OCI-LY3 (cell line): Measurements from ENCODE around the gene JAZF1.

ENCODE experiments used
- H2AFZ ChIP-seq: fragments of 200-600, 300-600 bp; shearing (Covaris generic); 2 replicates; pipeline ENCODE4 v1.6.0; 2014; ENCODE audit warnings: antibody characterized with exemption, low read depth, low read length
- H3K27ac ChIP-seq: fragments of 200-600, 300-600 bp; sonication (generic); 2 replicates; pipeline ENCODE4 v1.5.1; 2014; ENCODE audit warnings: mild to moderate bottlenecking, low read length, moderate library complexity, mixed read lengths
- H3K27me3 ChIP-seq: fragments of 200-600, 300-600 bp; sonication (generic); 2 replicates; pipeline ENCODE4 v1.6.1; 2014; ENCODE audit warnings: low read depth, low read length, mixed read lengths
- H3K36me3 ChIP-seq: fragments of 200-600, 300-600 bp; sonication (generic); replicated peaks from 2 replicates; pipeline ENCODE3; 2014; ENCODE audit warnings: low read depth, low read length, mixed read lengths
- H3K4me1 ChIP-seq: fragments of 300-600, 200-600 bp; sonication (generic); 2 replicates; pipeline ENCODE4 v1.6.1; 2014; ENCODE audit warnings: low read length, mixed read lengths
- H3K4me2 ChIP-seq: fragments of 200-600, 300-600 bp; sonication (generic); 2 replicates; pipeline ENCODE4 v1.6.1; 2014; ENCODE audit warnings: low read length, mixed read lengths
- H3K4me3 ChIP-seq: fragments of 300-600, 200-600 bp; sonication (generic); 2 replicates; pipeline ENCODE4 v1.5.1; 2014; ENCODE audit warnings: antibody characterized with exemption, mild to moderate bottlenecking, low read length, moderate library complexity
- H3K79me2 ChIP-seq: fragments of 300-600, 200-600 bp; shearing (Covaris generic); 2 replicates; pipeline ENCODE4 v1.6.1; 2014; ENCODE audit warnings: mild to moderate bottlenecking, low read length, mixed read lengths
- H3K9ac ChIP-seq: fragments of 300-600, 200-600 bp; shearing (Covaris generic); 2 replicates; pipeline ENCODE4 v1.6.0; 2014; ENCODE audit warnings: mild to moderate bottlenecking, low read length, moderate library complexity
- H3K9me3 ChIP-seq: fragments of 200-600, 300-600 bp; shearing (Covaris generic); 2 replicates; pipeline ENCODE4 v1.6.1; 2014; ENCODE audit warnings: low read length, mixed read lengths; ENCODE audit not compliant: insufficient read depth
- H4K20me1 ChIP-seq: fragments of 200-600, 300-600 bp; sonication (generic); 2 replicates; pipeline ENCODE4 v1.6.1; 2016; ENCODE audit warnings: low read length, mixed read lengths; ENCODE audit not compliant: insufficient read depth
- EZH2phosphoT487 ChIP-seq: fragments of 200-600 bp; shearing (Covaris generic); IDR thresholded peaks from 2 replicates; pipeline ENCODE4 v1.6.1; 2018; ENCODE audit warnings: antibody characterized with exemption, mixed run types, low read depth
- TF ChIP-seq, protein P1 (sequence below): fragments of 200-600, 300-600 bp; sonication (generic); IDR thresholded peaks from 2 replicates; pipeline ENCODE4 v1.5.1; 2014; ENCODE audit warnings: antibody characterized with exemption, low read length, low read depth

JAZF1 gene

DNA sequence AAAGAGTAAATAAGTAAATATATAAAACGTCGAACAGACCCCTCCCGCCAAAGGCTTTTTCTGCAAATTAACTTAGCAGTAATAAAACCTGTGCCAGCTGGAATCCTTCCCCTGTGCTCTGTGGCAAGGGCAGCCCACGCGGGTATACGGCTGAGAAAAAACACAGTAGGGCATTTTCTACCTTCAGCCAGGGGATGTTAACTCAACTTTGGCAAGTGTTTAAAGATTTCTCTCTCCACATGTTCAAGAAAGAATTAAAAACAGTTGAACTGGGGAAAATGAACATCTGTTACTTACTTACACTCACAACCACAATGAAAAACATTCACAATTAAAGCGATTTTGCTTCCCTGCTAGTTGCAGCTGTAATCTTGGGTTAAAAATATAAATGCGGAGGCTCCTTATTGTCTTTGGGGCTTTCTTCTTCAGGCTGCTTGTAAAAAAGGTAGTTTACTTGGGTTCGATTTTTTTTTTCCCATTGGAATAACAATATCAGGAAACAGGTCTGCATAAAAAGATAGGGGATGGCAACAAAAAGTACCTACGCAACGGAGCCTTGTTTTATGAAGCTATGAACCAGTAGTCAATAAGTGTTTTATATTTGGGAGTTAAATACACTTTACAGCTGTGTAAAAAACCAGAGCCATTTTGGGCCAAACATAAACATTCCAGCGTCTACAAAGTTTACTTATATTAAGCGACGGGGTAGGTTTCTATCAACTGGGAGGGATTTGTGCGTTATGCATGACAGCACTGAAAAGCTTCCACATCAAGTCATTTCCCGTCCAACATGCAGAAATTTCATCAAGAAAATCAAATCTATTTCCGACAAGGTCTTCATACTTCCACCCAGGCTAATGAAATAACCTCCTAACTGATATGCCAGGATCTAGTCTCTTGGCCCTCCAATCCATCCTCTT is 308.0 kb downstream of the JAZF1 start:
- no peaks in the 10 kb centered on the region for H4K20me1 ChIP-seq
- no peak overlapping the region for H3K27ac ChIP-seq
- H3K4me2 ChIP-seq, result no peak overlapping the region
- no peaks in the 10 kb centered on the region for H3K27me3 ChIP-seq
- no peaks in the 10 kb centered on the region for H3K79me2 ChIP-seq
- H3K4me1 ChIP-seq, result no peaks in the 10 kb centered on the region
- no peak overlapping the region for H2AFZ ChIP-seq
- H3K36me3 ChIP-seq, result no peaks in the 10 kb centered on the region
- H3K4me3 ChIP-seq, result no peak overlapping the region
- no peak for TF ChIP-seq EZH2phosphoT487
- TF ChIP-seq, protein P1, sequence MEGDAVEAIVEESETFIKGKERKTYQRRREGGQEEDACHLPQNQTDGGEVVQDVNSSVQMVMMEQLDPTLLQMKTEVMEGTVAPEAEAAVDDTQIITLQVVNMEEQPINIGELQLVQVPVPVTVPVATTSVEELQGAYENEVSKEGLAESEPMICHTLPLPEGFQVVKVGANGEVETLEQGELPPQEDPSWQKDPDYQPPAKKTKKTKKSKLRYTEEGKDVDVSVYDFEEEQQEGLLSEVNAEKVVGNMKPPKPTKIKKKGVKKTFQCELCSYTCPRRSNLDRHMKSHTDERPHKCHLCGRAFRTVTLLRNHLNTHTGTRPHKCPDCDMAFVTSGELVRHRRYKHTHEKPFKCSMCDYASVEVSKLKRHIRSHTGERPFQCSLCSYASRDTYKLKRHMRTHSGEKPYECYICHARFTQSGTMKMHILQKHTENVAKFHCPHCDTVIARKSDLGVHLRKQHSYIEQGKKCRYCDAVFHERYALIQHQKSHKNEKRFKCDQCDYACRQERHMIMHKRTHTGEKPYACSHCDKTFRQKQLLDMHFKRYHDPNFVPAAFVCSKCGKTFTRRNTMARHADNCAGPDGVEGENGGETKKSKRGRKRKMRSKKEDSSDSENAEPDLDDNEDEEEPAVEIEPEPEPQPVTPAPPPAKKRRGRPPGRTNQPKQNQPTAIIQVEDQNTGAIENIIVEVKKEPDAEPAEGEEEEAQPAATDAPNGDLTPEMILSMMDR, result no peak
- H3K9ac ChIP-seq, result no peak overlapping the region
- no peaks in the 10 kb centered on the region for H3K9me3 ChIP-seq

DNA sequence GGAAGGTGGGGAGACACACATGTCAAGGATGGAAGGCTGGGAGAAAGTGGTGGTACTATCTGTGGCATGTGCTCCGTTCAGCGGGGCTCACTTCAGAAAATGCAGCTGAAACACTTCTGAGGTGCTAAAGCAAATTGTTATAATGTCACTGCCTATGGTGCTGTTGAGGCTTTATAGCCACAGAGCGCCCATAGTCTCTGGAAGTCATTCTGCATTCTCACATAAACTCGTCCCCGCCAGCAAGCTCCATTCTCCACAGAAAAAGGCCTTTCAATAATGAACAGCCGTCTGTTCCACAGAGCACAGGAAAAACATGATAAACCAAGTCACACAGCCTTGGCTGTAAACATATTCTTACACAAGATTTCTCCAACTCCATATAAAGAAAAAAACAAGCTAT is 308.7 kb downstream of the JAZF1 start:
- Histone ChIP-seq H3K4me2 (no peak overlapping the region), H3K4me1 (no peaks in the 10 kb centered on the region), H3K9me3 (no peaks in the 10 kb centered on the region), H3K27me3 (no peaks in the 10 kb centered on the region), H2AFZ (no peak overlapping the region), H3K36me3 (no peaks in the 10 kb centered on the region), H3K79me2 (no peaks in the 10 kb centered on the region), H3K9ac (no peak overlapping the region), H3K27ac (no peak overlapping the region), H4K20me1 (no peaks in the 10 kb centered on the region), H3K4me3 (no peak overlapping the region)
- no peak for TF ChIP-seq EZH2phosphoT487
- TF ChIP-seq, protein P1, result no peak

DNA sequence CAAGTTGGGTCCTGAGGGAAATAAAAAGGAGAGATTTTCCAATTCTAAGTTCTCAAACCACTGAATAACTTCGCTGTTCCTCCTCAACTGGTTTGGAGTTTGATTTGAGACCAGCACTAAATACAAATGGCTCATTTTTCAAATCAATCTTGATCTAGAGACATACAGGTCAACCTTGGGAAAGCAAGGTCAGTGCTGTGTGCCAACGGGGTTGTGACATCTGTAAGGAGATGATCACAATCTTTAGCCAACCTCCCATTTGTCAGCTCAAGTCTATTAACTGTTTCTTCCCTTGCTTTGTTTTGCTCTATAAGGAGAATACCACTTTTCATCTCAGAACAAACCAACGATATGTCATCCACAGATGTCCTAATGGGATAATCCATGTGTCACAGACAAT is 309.5 kb downstream of the JAZF1 start:
- Histone ChIP-seq H4K20me1 (no peaks in the 10 kb centered on the region), H3K4me3 (no peak overlapping the region), H2AFZ (no peak overlapping the region), H3K27ac (no peak overlapping the region), H3K79me2 (no peaks in the 10 kb centered on the region), H3K4me1 (no peaks in the 10 kb centered on the region), H3K4me2 (no peak overlapping the region), H3K27me3 (no peaks in the 10 kb centered on the region), H3K36me3 (no peaks in the 10 kb centered on the region), H3K9ac (no peak overlapping the region), H3K9me3 (no peaks in the 10 kb centered on the region)
- no peak for TF ChIP-seq EZH2phosphoT487
- TF ChIP-seq, protein P1, result no peak

DNA sequence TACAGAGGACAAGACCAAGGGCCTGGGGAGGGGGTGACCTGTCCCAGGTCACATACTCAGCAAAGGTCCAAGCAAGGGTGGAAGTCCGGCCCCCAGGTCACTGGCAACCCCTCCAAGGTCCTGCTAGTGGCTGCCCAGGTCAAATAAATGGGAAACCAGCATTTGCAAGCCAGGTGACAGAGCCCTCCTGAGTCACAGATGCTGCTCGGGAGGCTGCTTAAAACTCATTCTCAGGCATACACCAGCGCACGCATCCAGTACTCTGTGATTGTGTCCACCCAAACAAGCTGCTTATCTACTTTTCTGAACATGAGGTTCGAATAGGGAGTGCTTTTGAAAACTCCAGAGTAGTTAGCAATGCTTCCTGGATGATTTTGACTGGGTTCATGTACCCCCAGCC is 310.0 kb downstream of the JAZF1 start:
- Histone ChIP-seq H3K27ac (no peak overlapping the region), H3K9me3 (no peaks in the 10 kb centered on the region), H3K4me2 (no peak overlapping the region)

More for the DNA sequence above, 310.0 kb downstream of the JAZF1 start:
- no peaks in the 10 kb centered on the region for H3K27me3 ChIP-seq
- no peaks in the 10 kb centered on the region for H4K20me1 ChIP-seq
- H3K79me2 ChIP-seq, result no peaks in the 10 kb centered on the region
- no peaks in the 10 kb centered on the region for H3K36me3 ChIP-seq
- TF ChIP-seq, protein P1, result no peak
- no peak for TF ChIP-seq EZH2phosphoT487
- H3K9ac ChIP-seq, result no peak overlapping the region
- no peak overlapping the region for H2AFZ ChIP-seq
- H3K4me1 ChIP-seq, result no peaks in the 10 kb centered on the region
- H3K4me3 ChIP-seq, result no peak overlapping the region
